Fibroblast of lung (primary cell): ENCODE measurements around the gene CDS2.

Source experiments
- EZH2 ChIP-seq: IDR thresholded peaks from 2 replicates; pipeline ENCODE4 v1.5.1; 2012; ENCODE audit warnings: low read length, control low read depth, mild to moderate bottlenecking; ENCODE audit errors: missing control alignments
- TF ChIP-seq, protein P1 (sequence below), 2 donors: IDR thresholded peaks in 1 of 2; conservative IDR thresholded peaks in 1 of 2; 1 replicate in 1 of 2; 2 replicates in 1 of 2; pipeline ENCODE4 v1.5.1; 2011 to 2012; ENCODE audit warnings: low read length in 2 of 2, control low read depth in 1 of 2, inconsistent platforms in 1 of 2, low read depth in 1 of 2, mild to moderate bottlenecking in 1 of 2

DNA sequence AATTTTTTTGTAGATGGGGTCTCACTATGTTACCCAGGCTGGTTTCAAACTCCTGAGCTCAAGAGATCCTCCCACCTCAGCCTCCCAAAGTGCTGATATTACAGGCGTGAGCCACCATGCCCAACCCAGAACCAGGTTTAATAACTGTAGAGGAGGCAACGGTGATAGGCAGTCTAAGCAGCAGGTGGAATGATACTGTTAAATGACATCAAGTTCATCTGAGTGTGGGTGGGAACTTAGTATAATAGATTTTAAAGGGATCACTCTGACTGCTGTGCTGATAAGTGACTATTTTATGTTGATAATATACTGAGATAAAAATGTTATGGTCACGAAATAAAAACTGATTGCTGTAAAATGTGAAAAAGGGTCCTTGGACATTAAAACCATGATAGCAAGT lies 38.1 kb upstream of the CDS2 start:
- no peak for TF ChIP-seq EZH2
- TF ChIP-seq, protein P1, sequence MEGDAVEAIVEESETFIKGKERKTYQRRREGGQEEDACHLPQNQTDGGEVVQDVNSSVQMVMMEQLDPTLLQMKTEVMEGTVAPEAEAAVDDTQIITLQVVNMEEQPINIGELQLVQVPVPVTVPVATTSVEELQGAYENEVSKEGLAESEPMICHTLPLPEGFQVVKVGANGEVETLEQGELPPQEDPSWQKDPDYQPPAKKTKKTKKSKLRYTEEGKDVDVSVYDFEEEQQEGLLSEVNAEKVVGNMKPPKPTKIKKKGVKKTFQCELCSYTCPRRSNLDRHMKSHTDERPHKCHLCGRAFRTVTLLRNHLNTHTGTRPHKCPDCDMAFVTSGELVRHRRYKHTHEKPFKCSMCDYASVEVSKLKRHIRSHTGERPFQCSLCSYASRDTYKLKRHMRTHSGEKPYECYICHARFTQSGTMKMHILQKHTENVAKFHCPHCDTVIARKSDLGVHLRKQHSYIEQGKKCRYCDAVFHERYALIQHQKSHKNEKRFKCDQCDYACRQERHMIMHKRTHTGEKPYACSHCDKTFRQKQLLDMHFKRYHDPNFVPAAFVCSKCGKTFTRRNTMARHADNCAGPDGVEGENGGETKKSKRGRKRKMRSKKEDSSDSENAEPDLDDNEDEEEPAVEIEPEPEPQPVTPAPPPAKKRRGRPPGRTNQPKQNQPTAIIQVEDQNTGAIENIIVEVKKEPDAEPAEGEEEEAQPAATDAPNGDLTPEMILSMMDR (conservative IDR thresholded peaks at IDR 0.05 in 1 of 2, IDR thresholded peaks at IDR 0.05 in 1 of 2; ENCODE audit: low read depth in 1 of 2, low read length in 2 of 2), result no peak
